ENCODE data around the gene ANKRD44.

Gene ANKRD44

GRCh38 chr2:197251576-197251975, 59.0 kb downstream of the ANKRD44 start:
- TF ChIP-seq POLR2AphosphoS5 (IDR thresholded peaks at IDR 0.05; ENCODE audit: low read depth, low read length): no peak
- TF ChIP-seq TAF1 (IDR thresholded peaks at IDR 0.05; ENCODE audit: borderline replicate concordance, insufficient read depth, low read length): no peak
- TF ChIP-seq SIN3A (IDR thresholded peaks at IDR 0.05; ENCODE audit: borderline replicate concordance, insufficient read depth, low read length): no peak
- no peak for TF ChIP-seq REST (IDR thresholded peaks at IDR 0.05; ENCODE audit: insufficient read depth in 1 of 2, low read depth in 2 of 2, low read length in 2 of 2)
- TF ChIP-seq FOXP2 (optimal IDR thresholded peaks at IDR 0.05; ENCODE audit: borderline replicate concordance, extremely low read depth, extremely low read length, insufficient read depth): no peak

- TF ChIP-seq TAF1 (IDR thresholded peaks at IDR 0.05; ENCODE audit: borderline replicate concordance, insufficient read depth, low read length): no peak
- no peak for TF ChIP-seq SIN3A (IDR thresholded peaks at IDR 0.05; ENCODE audit: borderline replicate concordance, insufficient read depth, low read length)
- TF ChIP-seq POLR2AphosphoS5 (IDR thresholded peaks at IDR 0.05; ENCODE audit: low read depth, low read length): no peak
- TF ChIP-seq REST (IDR thresholded peaks at IDR 0.05; ENCODE audit: insufficient read depth in 1 of 2, low read depth in 2 of 2, low read length in 2 of 2): no peak
- no peak for TF ChIP-seq FOXP2 (optimal IDR thresholded peaks at IDR 0.05; ENCODE audit: borderline replicate concordance, extremely low read depth, extremely low read length, insufficient read depth)
These were observed 59.4 kb downstream of the ANKRD44 start for GRCh38 chr2:197251163-197251562.

DNA sequence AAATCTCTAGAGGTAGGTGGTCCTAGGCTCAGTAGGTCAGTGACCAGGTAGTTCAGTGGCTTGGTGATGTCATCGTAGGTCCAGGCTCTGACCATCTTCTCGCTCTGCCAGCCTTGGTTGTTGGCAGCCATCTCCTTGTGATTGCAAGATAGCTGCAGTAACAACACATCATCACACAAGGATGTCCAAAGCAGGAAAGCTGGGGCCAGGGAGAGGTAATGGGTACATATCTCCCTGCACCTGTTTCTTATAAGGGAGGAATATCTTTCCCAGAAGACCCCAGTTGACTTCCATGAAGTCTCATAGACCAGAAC, 60.5 kb downstream of the ANKRD44 start:
- TF ChIP-seq FOXP2 (optimal IDR thresholded peaks at IDR 0.05; ENCODE audit: borderline replicate concordance, extremely low read depth, extremely low read length, insufficient read depth) (no peak), POLR2AphosphoS5 (IDR thresholded peaks at IDR 0.05; ENCODE audit: low read depth, low read length) (no peak), SIN3A (IDR thresholded peaks at IDR 0.05; ENCODE audit: borderline replicate concordance, insufficient read depth, low read length) (no peak), REST (IDR thresholded peaks at IDR 0.05; ENCODE audit: insufficient read depth in 1 of 2, low read depth in 2 of 2, low read length in 2 of 2) (no peak), TAF1 (IDR thresholded peaks at IDR 0.05; ENCODE audit: borderline replicate concordance, insufficient read depth, low read length) (no peak)

DNA sequence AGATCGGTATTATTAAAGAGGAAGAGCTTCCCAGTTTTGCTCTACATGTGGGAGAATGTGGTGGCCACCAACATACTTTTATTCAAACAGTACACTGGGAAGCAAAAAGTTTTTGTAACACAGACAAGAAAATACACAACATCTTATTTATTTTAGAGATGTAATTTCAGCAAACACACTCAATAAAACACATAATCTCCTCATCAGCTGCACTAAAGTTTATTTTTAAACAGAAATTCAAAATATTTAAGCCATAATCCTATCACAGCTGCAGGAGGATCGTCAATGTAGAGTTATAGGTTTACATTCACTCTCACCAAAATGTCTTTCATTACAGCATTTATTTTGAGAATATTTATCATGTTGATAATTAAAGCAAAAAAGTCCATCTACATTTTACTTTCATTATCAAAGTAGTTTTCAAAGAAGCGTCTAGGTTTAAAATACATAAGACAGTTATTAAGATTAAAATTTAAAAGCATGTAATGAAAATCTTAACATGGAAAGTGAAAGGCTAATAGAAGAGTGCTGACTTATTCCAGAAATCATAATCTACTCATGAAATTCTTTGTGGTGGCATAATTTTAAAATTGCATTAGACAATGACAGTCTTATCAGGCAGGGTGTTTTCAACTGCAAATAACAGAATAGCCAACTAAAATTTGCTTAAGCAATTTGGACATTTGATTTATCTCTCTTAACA, 61.0 kb downstream of the ANKRD44 start:
- TF ChIP-seq FOXP2 (optimal IDR thresholded peaks at IDR 0.05; ENCODE audit: borderline replicate concordance, extremely low read depth, extremely low read length, insufficient read depth): no peak
- TF ChIP-seq SIN3A (IDR thresholded peaks at IDR 0.05; ENCODE audit: borderline replicate concordance, insufficient read depth, low read length): no peak
- TF ChIP-seq POLR2AphosphoS5 (IDR thresholded peaks at IDR 0.05; ENCODE audit: low read depth, low read length): no peak
- no peak for TF ChIP-seq REST (IDR thresholded peaks at IDR 0.05; ENCODE audit: insufficient read depth in 1 of 2, low read depth in 2 of 2, low read length in 2 of 2)
- TF ChIP-seq TAF1 (IDR thresholded peaks at IDR 0.05; ENCODE audit: borderline replicate concordance, insufficient read depth, low read length): no peak

All from PFSK-1 (cell line).